Naive thymus-derived CD4-positive, alpha-beta T cell (primary cell): ENCODE results near the gene VWA1. TPM values are rescaled to one million over a fixed set of nuclear protein-coding genes. Genes with fewer than 3 reads are reported as not detected.
A peak's percentile ranks its signal among the peaks of the same experiment; 100 is the strongest.

ENCODE experiments used
- ATAC-seq: fragments of 150-1000 bp; cut with Tn5 transposase; 2 replicates; pipeline ENCODE4 v1.10.0; 2021; ENCODE audit warnings: mild to moderate bottlenecking, moderate library complexity
- CTCF ChIA-PET: fragments of 350-600 bp; sonication (Branson Sonifier 250); formaldehyde crosslinking; loops from one replicate; lab custom pipeline; 2021; ENCODE audit warnings: antibody characterized with exemption; lab: Charles Lee
- POLR2A ChIA-PET: fragments of 350-600 bp; sonication (Branson Sonifier 250); formaldehyde crosslinking; loops from one replicate; lab custom pipeline; 2021; ENCODE audit warnings: antibody characterized with exemption, inconsistent platforms; lab: Charles Lee
- DNase-seq, 9 donors: peaks; one replicate each; pipeline versions ENCODE4 v3.0.0 to v3.0.0-alpha.2; 2020 to 2022; ENCODE audit warnings: mixed read lengths in 1 of 9
- H3K27ac ChIP-seq: one replicate; pipeline ENCODE4 v1.7.0; 2013; ENCODE audit warnings: mild to moderate bottlenecking, low read depth, low read length, moderate library complexity
- H3K27me3 ChIP-seq, 2 donors: one replicate each; pipeline ENCODE4 v1.7.0; 2013; ENCODE audit warnings: low read length in 2 of 2, mild to moderate bottlenecking in 2 of 2, moderate library complexity in 2 of 2; ENCODE audit not compliant: control insufficient read depth in 2 of 2, insufficient read depth in 2 of 2
- H3K36me3 ChIP-seq, 3 experiments: 1 replicate in 2 of 3; 2 replicates in 1 of 3; pipeline ENCODE4 v1.7.0; 2013; ENCODE audit warnings: low read length in 3 of 3, mild to moderate bottlenecking in 3 of 3, moderate library complexity in 1 of 3; ENCODE audit not compliant: insufficient read depth in 3 of 3, control insufficient read depth in 2 of 3
- H3K4me1 ChIP-seq, 2 donors: one replicate each; pipeline ENCODE4 v1.7.0; 2013; ENCODE audit warnings: low read length in 2 of 2, mild to moderate bottlenecking in 2 of 2, moderate library complexity in 1 of 2; ENCODE audit not compliant: control insufficient read depth in 2 of 2, insufficient read depth in 2 of 2
- H3K4me3 ChIP-seq: 2 replicates; pipeline ENCODE4 v1.7.0; 2013; ENCODE audit warnings: mild to moderate bottlenecking, low read length
- H3K9me3 ChIP-seq, 3 experiments: 1 replicate in 2 of 3; 2 replicates in 1 of 3; pipeline ENCODE4 v1.7.0; 2013; ENCODE audit warnings: low read length in 3 of 3; ENCODE audit not compliant: control insufficient read depth in 2 of 3
- H3K27ac Mint-ChIP-seq, 9 donors: one replicate each; pipeline ENCODE4 v1.8.0; 2020 to 2022; ENCODE audit warnings: mixed read lengths in 9 of 9, mild to moderate bottlenecking in 8 of 9, moderate library complexity in 5 of 9, inconsistent platforms in 2 of 9
- H3K27me3 Mint-ChIP-seq, 5 donors: one replicate each; pipeline ENCODE4 v1.8.0; 2021 to 2022; ENCODE audit warnings: mixed read lengths in 5 of 5, mild to moderate bottlenecking in 1 of 5
- H3K36me3 Mint-ChIP-seq, 5 donors: one replicate each; pipeline ENCODE4 v1.8.0; 2020 to 2022; ENCODE audit warnings: mixed read lengths in 5 of 5, mild to moderate bottlenecking in 3 of 5, inconsistent platforms in 1 of 5
- H3K4me1 Mint-ChIP-seq, 7 donors: one replicate each; pipeline ENCODE4 v1.8.0; 2020 to 2022; ENCODE audit warnings: mixed read lengths in 7 of 7, mild to moderate bottlenecking in 3 of 7, inconsistent platforms in 1 of 7
- H3K4me3 Mint-ChIP-seq, 10 donors: one replicate each; pipeline ENCODE4 v1.8.0; 2020 to 2022; ENCODE audit warnings: mild to moderate bottlenecking in 10 of 10, mixed read lengths in 10 of 10, moderate library complexity in 6 of 10, inconsistent platforms in 2 of 10
- H3K9me3 Mint-ChIP-seq, 11 donors: one replicate each; pipeline ENCODE4 v1.8.0; 2020 to 2022; ENCODE audit warnings: mixed read lengths in 11 of 11, mild to moderate bottlenecking in 4 of 11, inconsistent platforms in 1 of 11, moderate library complexity in 1 of 11
- intact Hi-C, 2 donors: fragments of 100-400 bp; cut with micrococcal nuclease; formaldehyde crosslinking; loops; one replicate each; pipeline ENCODE4 v1.15.1; 2023
- polyA plus RNA-seq, 2 donors: library from polyadenylated mRNA; unstranded; fragments of 300-500 nt; fragmentation: Illumina TruSeq; gene quantifications; one replicate each; pipeline ENCODE4 v1.2.3, GENCODE V29; 2021
- total RNA-seq, 6 experiments: library from RNA in 5 of 6; stranded (reverse) in 5 of 6; gene quantifications; 1 replicate in 5 of 6; 2 replicates in 1 of 6; pipeline ENCODE4 v1.2.3 and lab custom pipeline; 2021 to 2026

Gene VWA1
- total and polyA plus RNA-seq, 7 experiments from 2014 or later, result 0.15 to 1.2 TPM; not detected in 5

DNA sequence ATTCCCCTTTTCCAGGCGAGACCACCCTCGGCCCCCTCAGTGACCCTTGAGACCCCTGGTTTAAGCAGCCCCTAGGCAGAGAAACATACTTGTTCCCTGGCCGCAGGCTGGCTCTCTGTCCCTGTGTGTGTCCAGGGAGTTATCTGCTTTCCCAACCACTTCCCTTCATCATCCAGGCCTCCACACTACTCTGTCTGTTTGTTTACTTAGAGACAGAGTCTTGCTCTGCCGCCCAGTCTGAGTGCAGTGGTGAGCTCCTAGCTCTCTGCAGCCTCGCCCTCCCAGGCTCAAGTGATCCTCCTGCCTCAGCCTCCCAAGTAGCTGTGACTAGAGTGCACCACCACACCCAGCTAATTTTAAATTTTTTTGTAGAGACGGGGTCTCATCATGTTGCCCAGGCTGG lies 5.8 kb upstream of the VWA1 start:
- Mint-ChIP-seq H3K4me3 (no peak overlapping the region), H3K4me1 (peaks cover 0 to 14% (median 4%) of the 10 kb centered on the region in 7 donors), H3K27ac (peak overlapping the region in 1 of 9 donors; percentile 9), H3K9me3 (peaks cover 0 to 4% (median 0%) of the 10 kb centered on the region in 11 donors), H3K27me3 (peaks cover 14 to 29% (median 16%) of the 10 kb centered on the region in 5 donors), H3K36me3 (no peaks in the 10 kb centered on the region)
- ChIA-PET POLR2A (no interaction called here), CTCF (interaction anchor here (1.8 kb wide), 1 partner anchor 11 kb away, joined by 4 read pairs; no protein-coding TSS in a partner anchor)
- no peak overlapping the region for H3K4me3 ChIP-seq
- H3K4me1 ChIP-seq, result peaks cover 0 to 1% of the 10 kb centered on the region in 2 donors
- H3K27me3 ChIP-seq, result peaks cover 0 to 2% of the 10 kb centered on the region in 2 donors
- H3K36me3 ChIP-seq, result no peaks in the 10 kb centered on the region
- DNase-seq, result no peak
- no peak overlapping the region for H3K27ac ChIP-seq
- intact Hi-C loops, result no loop called here
- H3K9me3 ChIP-seq, result no peaks in the 10 kb centered on the region
- ATAC-seq, result no peak

DNA sequence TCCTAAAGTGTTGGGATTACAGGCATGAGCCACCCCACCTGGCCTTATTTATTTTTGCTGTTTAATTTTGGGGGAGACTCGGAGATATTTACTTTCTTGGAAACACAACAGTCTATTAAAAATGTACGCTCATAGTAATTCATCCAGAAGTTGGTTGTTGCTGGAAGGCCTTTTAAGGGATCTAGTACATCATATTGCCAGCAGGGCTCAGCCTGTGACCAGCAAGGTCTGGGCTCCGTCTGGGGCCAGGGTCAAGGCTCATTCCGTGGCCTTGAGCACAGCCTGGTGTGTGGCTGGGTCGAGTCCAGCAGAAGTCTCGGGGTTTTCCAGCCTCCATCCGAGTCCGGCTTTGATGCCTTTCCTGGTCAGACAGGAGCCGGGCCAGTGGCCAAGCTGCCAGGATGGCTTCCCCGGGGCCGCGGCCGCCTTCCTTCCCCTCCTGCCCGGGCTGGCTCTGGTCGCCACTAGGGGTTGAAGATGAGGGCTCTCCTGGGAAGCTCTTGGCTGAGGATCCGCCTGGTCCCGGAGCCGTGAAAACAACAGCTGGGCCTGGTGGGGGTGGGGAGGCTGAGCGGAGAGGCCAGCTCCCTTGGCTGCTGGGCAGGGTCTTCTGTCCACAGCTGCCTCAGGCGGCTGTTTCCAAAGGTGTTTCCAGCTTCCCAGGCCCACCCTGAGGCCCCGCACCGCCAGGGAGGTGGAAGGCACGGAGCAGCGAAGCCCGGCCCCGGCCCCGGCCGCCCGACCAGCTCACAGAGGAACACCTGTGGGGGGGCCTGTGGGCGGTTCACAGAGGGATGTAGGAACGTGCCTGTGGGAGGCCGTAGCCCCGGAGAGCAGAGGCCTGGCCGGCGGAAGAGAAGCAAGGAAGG lies 5.1 kb upstream of the VWA1 start:
- Mint-ChIP-seq H3K4me1 (peaks cover 0 to 18% (median 8%) of the 10 kb centered on the region in 7 donors), H3K9me3 (peaks cover 0 to 4% (median 0%) of the 10 kb centered on the region in 11 donors), H3K36me3 (no peaks in the 10 kb centered on the region), H3K4me3 (no peak overlapping the region), H3K27me3 (peaks cover 17 to 27% (median 20%) of the 10 kb centered on the region in 5 donors), H3K27ac (no peak overlapping the region)
- Histone ChIP-seq H3K4me1 (peaks cover 0 to 4% of the 10 kb centered on the region in 2 donors), H3K27ac (no peak overlapping the region), H3K27me3 (peaks cover 0 to 9% of the 10 kb centered on the region in 2 donors), H3K4me3 (no peak overlapping the region), H3K36me3 (no peaks in the 10 kb centered on the region), H3K9me3 (no peaks in the 10 kb centered on the region)
- ChIA-PET POLR2A (interaction anchor here (0.6 kb wide), 1 partner anchor 137 kb away, joined by 4 read pairs; no protein-coding TSS in a partner anchor), CTCF (interaction anchor here (1.8 kb wide), 1 partner anchor 11 kb away, joined by 4 read pairs; no protein-coding TSS in a partner anchor)
- ATAC-seq, result no peak
- intact Hi-C loops, result no loop called here
- no peak for DNase-seq

DNA sequence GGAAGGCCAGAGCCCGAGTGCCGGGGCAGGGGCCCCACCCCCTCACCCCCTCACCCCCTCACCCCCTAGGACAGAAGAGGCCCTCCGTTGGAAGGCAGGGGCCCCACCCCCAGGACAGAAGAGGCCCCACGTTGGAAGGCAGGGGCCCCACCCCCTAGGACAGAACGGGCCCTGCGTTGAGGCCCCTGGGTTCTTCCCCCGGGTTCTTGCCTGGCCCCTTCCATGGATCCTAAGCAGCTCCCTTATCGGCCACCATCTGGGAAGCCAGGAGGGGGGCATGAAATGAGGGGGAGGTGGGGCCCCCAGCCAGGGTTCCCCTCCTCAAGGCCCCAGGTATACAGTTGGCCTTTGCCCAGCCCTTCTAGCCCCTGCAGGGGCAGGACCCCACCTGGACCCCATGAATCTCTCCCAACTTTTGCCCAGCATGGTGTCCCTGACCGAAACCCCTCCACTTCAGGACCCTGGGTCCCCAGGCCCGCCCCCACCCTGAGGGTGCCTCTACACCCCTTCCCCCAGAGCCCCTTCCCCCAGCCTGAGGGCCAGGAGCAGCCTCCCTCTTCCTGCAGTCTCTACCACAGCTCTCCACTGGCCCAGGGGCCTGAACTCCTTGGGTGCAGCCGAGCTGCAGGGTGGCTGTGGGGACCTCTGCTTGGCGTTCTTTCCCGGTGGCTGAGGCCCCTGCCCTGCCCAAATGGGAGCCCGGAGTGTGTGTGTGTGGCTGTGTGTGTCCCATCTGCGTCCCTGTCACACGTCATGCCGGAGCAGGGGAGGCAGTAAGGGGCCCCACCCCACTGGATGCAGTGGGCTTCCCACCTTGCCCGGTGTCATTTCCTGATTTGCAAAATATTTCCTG lies 4.3 kb upstream of the VWA1 start:
- H3K4me1 ChIP-seq, result peaks cover 0 to 9% of the 10 kb centered on the region in 2 donors
- Mint-ChIP-seq H3K36me3 (no peaks in the 10 kb centered on the region), H3K4me1 (peaks cover 0 to 18% (median 8%) of the 10 kb centered on the region in 7 donors), H3K27ac (no peak overlapping the region), H3K27me3 (peaks cover 18 to 23% (median 20%) of the 10 kb centered on the region in 5 donors), H3K9me3 (peaks cover 0 to 4% (median 0%) of the 10 kb centered on the region in 11 donors), H3K4me3 (no peak overlapping the region)
- ChIA-PET POLR2A (interaction anchor here (0.6 to 0.8 kb wide), 2 partner anchors 10 to 136 kb away, joined by 3 to 4 read pairs; partner anchors contain the start of gene ANKRD65), CTCF (interaction anchor here (1.8 kb wide), 1 partner anchor 10 kb away, joined by 4 read pairs; no protein-coding TSS in a partner anchor)
- DNase-seq (no peak), ATAC-seq (no peak)
- intact Hi-C loops, result no loop called here
- H3K27ac ChIP-seq, result no peak overlapping the region
- H3K4me3 ChIP-seq, result no peak overlapping the region
- no peaks in the 10 kb centered on the region for H3K36me3 ChIP-seq
- H3K9me3 ChIP-seq, result no peaks in the 10 kb centered on the region
- peaks cover 0 to 10% of the 10 kb centered on the region in 2 donors for H3K27me3 ChIP-seq

GRCh38 chr1:1431845-1432273 lies 3.6 kb upstream of the VWA1 start:
- Mint-ChIP-seq H3K9me3 (peaks cover 0 to 4% (median 0%) of the 10 kb centered on the region in 11 donors), H3K27me3 (peaks cover 18 to 24% (median 21%) of the 10 kb centered on the region in 5 donors), H3K4me3 (no peak overlapping the region), H3K27ac (no peak overlapping the region), H3K36me3 (no peaks in the 10 kb centered on the region), H3K4me1 (peaks cover 0 to 20% (median 8%) of the 10 kb centered on the region in 7 donors)
- ChIA-PET POLR2A (interaction anchor here (0.8 kb wide), 1 partner anchor 11 kb away, joined by 3 read pairs; the partner anchor contains the start of gene ANKRD65), CTCF (interaction anchor here (1.8 kb wide), 1 partner anchor 9 kb away, joined by 4 read pairs; no protein-coding TSS in a partner anchor)
- H3K4me3 ChIP-seq, result no peak overlapping the region
- no peak for DNase-seq
- H3K4me1 ChIP-seq, result peaks cover 0 to 13% of the 10 kb centered on the region in 2 donors
- H3K9me3 ChIP-seq, result no peaks in the 10 kb centered on the region
- no peak for ATAC-seq
- H3K27ac ChIP-seq, result no peak overlapping the region
- no peaks in the 10 kb centered on the region for H3K36me3 ChIP-seq
- intact Hi-C loops, result no loop called here
- peaks cover 0 to 16% of the 10 kb centered on the region in 2 donors for H3K27me3 ChIP-seq

GRCh38 chr1:1432274-1432950 lies 3.1 kb upstream of the VWA1 start:
- Histone ChIP-seq H3K27ac (no peak overlapping the region), H3K36me3 (no peaks in the 10 kb centered on the region), H3K4me1 (peaks cover 0 to 13% of the 10 kb centered on the region in 2 donors), H3K9me3 (no peaks in the 10 kb centered on the region), H3K27me3 (peaks cover 0 to 21% of the 10 kb centered on the region in 2 donors), H3K4me3 (no peak overlapping the region)
- Mint-ChIP-seq H3K4me3 (no peak overlapping the region), H3K9me3 (peaks cover 0 to 4% (median 0%) of the 10 kb centered on the region in 11 donors), H3K4me1 (peaks cover 0 to 20% (median 8%) of the 10 kb centered on the region in 7 donors), H3K27ac (no peak overlapping the region), H3K36me3 (no peaks in the 10 kb centered on the region), H3K27me3 (peaks cover 18 to 24% (median 21%) of the 10 kb centered on the region in 5 donors)
- ATAC-seq (no peak), DNase-seq (no peak)
- ChIA-PET POLR2A (no interaction called here), CTCF (no interaction called here)
- intact Hi-C loops, result no loop called here
